ENCODE data around the gene SLC26A9.

- TF ChIP-seq POLR2AphosphoS5 (IDR thresholded peaks at IDR 0.05; ENCODE audit: insufficient read depth, low read depth, low read length): no peak
- no peak for TF ChIP-seq CTCF (IDR thresholded peaks at IDR 0.05; ENCODE audit: extremely low read depth in 1 of 2, insufficient read depth in 1 of 2, low read depth in 1 of 2, low read length in 2 of 2)
- TF ChIP-seq MYC (IDR thresholded peaks at IDR 0.05; ENCODE audit: low read depth, low read length): no peak
- no peak for TF ChIP-seq GATA2 (IDR thresholded peaks at IDR 0.05; ENCODE audit: insufficient read depth, insufficient read length, low read depth, low read length)
- no peak for TF ChIP-seq POLR2A (IDR thresholded peaks at IDR 0.05; ENCODE audit: low read depth, low read length)
- no peak for TF ChIP-seq EZH2 (IDR thresholded peaks at IDR 0.05; ENCODE audit: borderline replicate concordance, low read depth, low read length, severe bottlenecking)
- no peak for TF ChIP-seq MAX (IDR thresholded peaks at IDR 0.05; ENCODE audit: insufficient read depth, insufficient read length)
These were observed 25.6 kb downstream of the SLC26A9 start for GRCh38 chr1:205917466-205918238.
